Measurements from ENCODE around the gene OR4N5. TPM values are rescaled to one million over a fixed set of nuclear protein-coding genes. Genes with fewer than 3 reads are reported as not detected.

OR4N5 gene
- total and polyA plus RNA-seq, 4 donors: not detected

GRCh38 chr14:20194101-20194500 is 55.5 kb downstream of the OR4N5 start (continued):
- TF ChIP-seq ZBTB33 (IDR thresholded peaks at IDR 0.05) (no peak), SP1 (IDR thresholded peaks at IDR 0.05) (no peak), HNF4G (IDR thresholded peaks at IDR 0.05) (no peak), NR2F2 (IDR thresholded peaks at IDR 0.05) (no peak), GABPA (IDR thresholded peaks at IDR 0.05 in 1 of 2, conservative IDR thresholded peaks at IDR 0.05 in 1 of 2) (no peak), ATF3 (IDR thresholded peaks at IDR 0.05) (no peak), HNF4A (conservative IDR thresholded peaks at IDR 0.05) (no peak)

Small RNAs within 50 kb of the gene (small RNA-seq; reads per million reads assigned to genes)
- gene GTF2IP22: not detected
- not detected for gene RNA5SP380

Other genes with a start within 250 kb of the OR4N5 start
- gene OR4K5, start 218.2 kb upstream of the OR4N5 start, total RNA-seq: not detected
- gene OR4K5, start 218.2 kb upstream of the OR4N5 start, polyA plus RNA-seq: not detected
- not detected for gene OR4K1, start 207.9 kb upstream of the OR4N5 start, total RNA-seq
- not detected for gene OR4K1, start 207.9 kb upstream of the OR4N5 start, polyA plus RNA-seq
- not detected for gene OR4K15, start 163.2 kb upstream of the OR4N5 start, total RNA-seq
- gene OR4K15, start 163.2 kb upstream of the OR4N5 start, polyA plus RNA-seq: not detected
- gene OR4Q2, start 136.7 kb upstream of the OR4N5 start, total RNA-seq: not detected
- gene OR4Q2, start 136.7 kb upstream of the OR4N5 start, polyA plus RNA-seq: not detected
- not detected for gene OR4K14, start 119.5 kb upstream of the OR4N5 start, total RNA-seq
- gene OR4K14, start 119.5 kb upstream of the OR4N5 start, polyA plus RNA-seq: not detected
- not detected for gene OR4K13, start 102.8 kb upstream of the OR4N5 start, total RNA-seq
- not detected for gene OR4K13, start 102.8 kb upstream of the OR4N5 start, polyA plus RNA-seq
- not detected for gene OR4L1, start 78.8 kb upstream of the OR4N5 start, total RNA-seq
- gene OR4L1, start 78.8 kb upstream of the OR4N5 start, polyA plus RNA-seq: not detected
- gene OR4K17, start 28.1 kb upstream of the OR4N5 start, total RNA-seq: not detected
- not detected for gene OR4K17, start 28.1 kb upstream of the OR4N5 start, polyA plus RNA-seq
- gene OR11G2, start 52.1 kb downstream of the OR4N5 start, total RNA-seq: not detected
- gene OR11G2, start 52.1 kb downstream of the OR4N5 start, polyA plus RNA-seq: not detected
- not detected for gene OR11H6, start 84.9 kb downstream of the OR4N5 start, total RNA-seq
- not detected for gene OR11H6, start 84.9 kb downstream of the OR4N5 start, polyA plus RNA-seq
- not detected for gene OR11H7, start 90.2 kb downstream of the OR4N5 start, total RNA-seq
- gene OR11H7, start 90.2 kb downstream of the OR4N5 start, polyA plus RNA-seq: not detected
- not detected for gene OR11H4, start 100.5 kb downstream of the OR4N5 start, total RNA-seq
- not detected for gene OR11H4, start 100.5 kb downstream of the OR4N5 start, polyA plus RNA-seq
- 1 to 10 TPM; 5.2 to 8.3 TPM for gene TTC5, start 167.1 kb downstream of the OR4N5 start, total RNA-seq
- gene TTC5, start 167.1 kb downstream of the OR4N5 start, polyA plus RNA-seq: 1 to 10 TPM; 2.5 to 3.3 TPM
- 10 to 100 TPM; 14.5 to 31.0 TPM for gene CCNB1IP1, start 194.5 kb downstream of the OR4N5 start, total RNA-seq
- 10 to 100 TPM; 14.9 to 16.5 TPM for gene CCNB1IP1, start 194.5 kb downstream of the OR4N5 start, polyA plus RNA-seq
- 1 to 10 TPM; 7.1 to 7.2 TPM for gene PARP2, start 204.8 kb downstream of the OR4N5 start, total RNA-seq
- gene PARP2, start 204.8 kb downstream of the OR4N5 start, polyA plus RNA-seq: 10 to 100 TPM in 1 of 2 donors, 1 to 10 TPM in 1; 5.6 to 13.3 TPM

All from liver (tissue), 6 donors.